ENCODE data around the gene NEURL1. TPM values are rescaled to one million over a fixed set of nuclear protein-coding genes. Genes with fewer than 3 reads are reported as not detected.
"Not testable (repeated sequence)": the region's sequence is repeated elsewhere in the genome, so short reads cannot be mapped to it uniquely, and the experiment has no call there.

The NEURL1 gene
- polyA plus RNA-seq, 3 donors: 3.0 to 17.2 (median 3.3) TPM

DNA sequence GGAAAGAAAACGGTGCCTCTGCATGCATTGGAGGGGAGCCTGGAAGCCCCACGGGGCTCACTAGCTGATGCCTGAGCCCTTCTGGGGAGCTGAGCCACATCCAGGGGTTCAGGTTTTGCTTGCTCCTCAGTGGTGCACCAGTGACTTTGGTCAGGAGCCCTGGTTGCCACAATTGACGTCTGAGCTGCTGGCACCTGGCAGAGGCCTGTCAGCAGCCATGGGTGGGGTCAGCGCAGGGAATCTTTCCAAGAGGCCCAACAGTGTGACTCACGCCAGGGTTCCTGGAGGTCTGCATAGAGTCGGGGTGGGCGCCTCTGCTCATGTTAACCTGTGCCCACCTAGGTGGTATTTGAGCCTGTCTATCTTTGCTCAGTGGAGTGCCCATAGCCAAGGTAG is 138.7 kb downstream of the NEURL1 start:
- Histone ChIP-seq H3K9ac (ENCODE audit: insufficient read depth, low read length, poor library complexity, severe bottlenecking) (no peak overlapping the region), H2AFZ (ENCODE audit: insufficient read depth, low read depth, low read length, poor library complexity, severe bottlenecking) (no peak overlapping the region), H3K9me3 (replicated peaks in 1 of 2; ENCODE audit: control insufficient read depth in 1 of 2, insufficient read depth in 1 of 2, low read length in 2 of 2) (no peaks in the 10 kb centered on the region), H3K4me3 (replicated peaks in 1 of 3; ENCODE audit: low read depth in 2 of 3, low read length in 3 of 3) (no peak overlapping the region), H3K4me2 (replicated peaks; ENCODE audit: extremely low read depth, low read length, poor library complexity, severe bottlenecking) (no peak overlapping the region), H3K27ac (ENCODE audit: low read depth in 1 of 2, low read length in 2 of 2) (no peak overlapping the region), H3K36me3 (replicated peaks in 1 of 2; ENCODE audit: control insufficient read depth in 1 of 2, insufficient read depth in 2 of 2, low read length in 2 of 2) (no peaks in the 10 kb centered on the region), H3K27me3 (ENCODE audit: control insufficient read depth in 2 of 2, insufficient read depth in 2 of 2, low read length in 2 of 2) (no peaks in the 10 kb centered on the region), H4K20me1 (ENCODE audit: insufficient read depth, low read length) (no peaks in the 10 kb centered on the region), H3K79me2 (ENCODE audit: insufficient read depth, low read length) (no peaks in the 10 kb centered on the region), H3K4me1 (ENCODE audit: control insufficient read depth in 1 of 2, insufficient read depth in 2 of 2, low read length in 2 of 2) (no peaks in the 10 kb centered on the region)
- peaks cover 0 to 2% (median under 1%) of the 10 kb centered on the region in 3 donors for H3K27me3 Mint-ChIP-seq (ENCODE audit: low read depth in 3 of 3)
- no peaks in the 10 kb centered on the region for H3K36me3 Mint-ChIP-seq
- intact Hi-C loops (cut with micrococcal nuclease): no loop called here
- H3K9me3 Mint-ChIP-seq: no peaks in the 10 kb centered on the region
- 74% methylated on average over 7 of the region's 7 CpGs for whole genome bisulfite sequencing (ENCODE audit: insufficient coverage)
- TF ChIP-seq, protein P1, sequence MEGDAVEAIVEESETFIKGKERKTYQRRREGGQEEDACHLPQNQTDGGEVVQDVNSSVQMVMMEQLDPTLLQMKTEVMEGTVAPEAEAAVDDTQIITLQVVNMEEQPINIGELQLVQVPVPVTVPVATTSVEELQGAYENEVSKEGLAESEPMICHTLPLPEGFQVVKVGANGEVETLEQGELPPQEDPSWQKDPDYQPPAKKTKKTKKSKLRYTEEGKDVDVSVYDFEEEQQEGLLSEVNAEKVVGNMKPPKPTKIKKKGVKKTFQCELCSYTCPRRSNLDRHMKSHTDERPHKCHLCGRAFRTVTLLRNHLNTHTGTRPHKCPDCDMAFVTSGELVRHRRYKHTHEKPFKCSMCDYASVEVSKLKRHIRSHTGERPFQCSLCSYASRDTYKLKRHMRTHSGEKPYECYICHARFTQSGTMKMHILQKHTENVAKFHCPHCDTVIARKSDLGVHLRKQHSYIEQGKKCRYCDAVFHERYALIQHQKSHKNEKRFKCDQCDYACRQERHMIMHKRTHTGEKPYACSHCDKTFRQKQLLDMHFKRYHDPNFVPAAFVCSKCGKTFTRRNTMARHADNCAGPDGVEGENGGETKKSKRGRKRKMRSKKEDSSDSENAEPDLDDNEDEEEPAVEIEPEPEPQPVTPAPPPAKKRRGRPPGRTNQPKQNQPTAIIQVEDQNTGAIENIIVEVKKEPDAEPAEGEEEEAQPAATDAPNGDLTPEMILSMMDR (IDR thresholded peaks at IDR 0.05): no peak
- H3K27ac Mint-ChIP-seq: no peak overlapping the region
- no peak for DNase-seq
- H3K4me1 Mint-ChIP-seq: no peaks in the 10 kb centered on the region
- no peak overlapping the region for H3K4me3 Mint-ChIP-seq

DNA sequence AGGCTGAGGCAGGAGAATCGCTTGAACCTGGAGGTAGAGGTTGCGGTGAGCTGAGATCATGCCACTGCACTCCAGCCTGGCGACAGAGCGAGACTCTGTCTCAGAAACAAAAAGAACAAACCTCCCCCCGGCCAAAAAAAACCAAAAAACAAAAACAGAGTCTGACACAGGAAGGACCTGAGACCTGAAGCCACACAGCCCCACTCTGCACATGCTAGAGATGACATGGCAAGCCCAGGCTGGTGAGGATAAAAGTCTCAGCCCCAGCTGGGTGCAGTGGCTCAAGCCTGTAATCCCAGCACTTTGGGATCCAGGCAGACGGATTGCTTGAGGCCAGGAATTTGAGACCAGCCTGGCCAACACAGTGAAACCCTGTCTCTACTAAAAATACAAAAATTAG is 139.4 kb downstream of the NEURL1 start:
- H3K4me3 Mint-ChIP-seq; H3K4me2 ChIP-seq (replicated peaks; ENCODE audit: extremely low read depth, low read length, poor library complexity, severe bottlenecking); H4K20me1 ChIP-seq (ENCODE audit: insufficient read depth, low read length); H3K4me3 ChIP-seq (replicated peaks in 1 of 3; ENCODE audit: low read depth in 2 of 3, low read length in 3 of 3); H3K9me3 ChIP-seq (replicated peaks in 1 of 2; ENCODE audit: control insufficient read depth in 1 of 2, insufficient read depth in 1 of 2, low read length in 2 of 2); H3K4me1 Mint-ChIP-seq; DNase-seq; H3K27me3 Mint-ChIP-seq (ENCODE audit: low read depth in 3 of 3); H3K27me3 ChIP-seq (ENCODE audit: control insufficient read depth in 2 of 2, insufficient read depth in 2 of 2, low read length in 2 of 2); H2AFZ ChIP-seq (ENCODE audit: insufficient read depth, low read depth, low read length, poor library complexity, severe bottlenecking); H3K27ac Mint-ChIP-seq; H3K27ac ChIP-seq (ENCODE audit: low read depth in 1 of 2, low read length in 2 of 2); H3K4me1 ChIP-seq (ENCODE audit: control insufficient read depth in 1 of 2, insufficient read depth in 2 of 2, low read length in 2 of 2); H3K36me3 Mint-ChIP-seq; H3K79me2 ChIP-seq (ENCODE audit: insufficient read depth, low read length); H3K36me3 ChIP-seq (replicated peaks in 1 of 2; ENCODE audit: control insufficient read depth in 1 of 2, insufficient read depth in 2 of 2, low read length in 2 of 2); H3K9ac ChIP-seq (ENCODE audit: insufficient read depth, low read length, poor library complexity, severe bottlenecking); intact Hi-C loops (cut with micrococcal nuclease); H3K9me3 Mint-ChIP-seq: not testable (repeated sequence)
- WGBS (ENCODE audit: insufficient coverage): 93% methylated on average over 4 of the region's 6 CpGs
